NT2/D1 (cell line): ENCODE measurements around the gene LY86.

Source experiments
- DNase-seq: peaks from one replicate; pipeline ENCODE4 v3.0.0-alpha.2; 2011; ENCODE audit warnings: low read depth, low spot score
- H3K27me3 ChIP-seq: 2 replicates; pipeline ENCODE4 v1.6.0; 2011; ENCODE audit warnings: mild to moderate bottlenecking; ENCODE audit not compliant: insufficient read length, insufficient read depth
- H3K36me3 ChIP-seq: 2 replicates; pipeline ENCODE4 v1.6.1; 2011; ENCODE audit warnings: mild to moderate bottlenecking, low read length, mixed read lengths; ENCODE audit not compliant: insufficient read depth, insufficient read length
- H3K4me1 ChIP-seq: 2 replicates; pipeline ENCODE4 v1.5.1; 2011; ENCODE audit not compliant: insufficient read depth, insufficient read length
- H3K4me3 ChIP-seq: 2 replicates; pipeline ENCODE4 v1.5.1; 2011; ENCODE audit warnings: low read depth; ENCODE audit not compliant: insufficient read length
- H3K9ac ChIP-seq: 2 replicates; pipeline ENCODE4 v1.6.0; 2011; ENCODE audit warnings: low read depth; ENCODE audit not compliant: insufficient read length
- H3K9me3 ChIP-seq: 2 replicates; pipeline ENCODE4 v1.5.1; 2011; ENCODE audit warnings: mild to moderate bottlenecking, low read length; ENCODE audit not compliant: insufficient read depth
- SUZ12 ChIP-seq: IDR thresholded peaks from 2 replicates; pipeline ENCODE4 v1.6.1; 2011; ENCODE audit not compliant: insufficient read length, insufficient read depth; ENCODE audit errors: extremely low read depth
- YY1 ChIP-seq: IDR thresholded peaks from 2 replicates; pipeline ENCODE4 v1.6.1; 2011; ENCODE audit not compliant: insufficient read length, insufficient read depth
- ZNF274 ChIP-seq: IDR thresholded peaks from 2 replicates; pipeline ENCODE4 v1.6.1; 2011; ENCODE audit warnings: mild to moderate bottlenecking, low read depth, low read length

The LY86 gene

GRCh38 chr6:6588064-6588923 is at the start of gene LY86:
LY86 (plus strand) TSS chr6:6588720; CDS start chr6:6588735, 15 bp downstream.
- DNase-seq = no peak
- Histone ChIP-seq H3K27me3 (no peaks in the 10 kb centered on the region), H3K4me1 (no peaks in the 10 kb centered on the region), H3K9me3 (no peaks in the 10 kb centered on the region), H3K9ac (no peak within 1 kb of the TSS), H3K4me3 (no peak within 1 kb of the TSS), H3K36me3 (no peaks in the 10 kb centered on the region)
- TF ChIP-seq ZNF274 (no peak), SUZ12 (no peak), YY1 (no peak)

- no peaks in the 10 kb centered on the region for H3K27me3 ChIP-seq
- H3K4me1 ChIP-seq = no peaks in the 10 kb centered on the region
- no peak for TF ChIP-seq ZNF274
- TF ChIP-seq SUZ12 = no peak
- TF ChIP-seq YY1 = no peak
- H3K9ac ChIP-seq = no peak overlapping the region
- H3K4me3 ChIP-seq = no peak overlapping the region
- no peaks in the 10 kb centered on the region; the same call in 1 of the 2 replicates for H3K9me3 ChIP-seq
- H3K36me3 ChIP-seq = no peaks in the 10 kb centered on the region
- DNase-seq = no peak
Measured at GRCh38 chr6:6539036-6539435, 49.5 kb upstream of the LY86 start.

DNA sequence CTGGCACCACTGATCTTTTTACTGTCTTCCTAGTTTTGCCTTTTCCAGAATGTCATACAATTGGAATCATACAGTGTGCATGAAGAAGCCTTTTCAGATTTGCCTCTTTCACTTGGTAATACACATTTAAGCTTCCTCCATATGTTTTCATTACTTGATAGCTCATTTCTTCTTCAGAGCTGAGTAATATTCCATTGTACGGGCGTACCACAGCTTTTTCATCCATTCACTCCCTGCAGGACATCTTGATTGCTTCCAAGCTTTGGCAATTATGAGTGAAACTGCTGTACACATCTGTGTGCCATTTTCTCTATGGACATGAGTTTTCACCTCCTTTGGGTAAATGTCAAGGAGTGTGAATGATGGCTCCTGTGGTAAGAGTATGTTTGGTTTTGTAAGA is 46.2 kb upstream of the LY86 start:
- Histone ChIP-seq H3K27me3 (peaks cover 16% of the 10 kb centered on the region), H3K9ac (no peak overlapping the region), H3K4me3 (no peak overlapping the region), H3K4me1 (peaks cover under 1% of the 10 kb centered on the region), H3K9me3 (no peaks in the 10 kb centered on the region; the same call in 1 of the 2 replicates), H3K36me3 (no peaks in the 10 kb centered on the region)
- DNase-seq = no peak
- TF ChIP-seq SUZ12 (no peak), ZNF274 (no peak), YY1 (no peak)

DNA sequence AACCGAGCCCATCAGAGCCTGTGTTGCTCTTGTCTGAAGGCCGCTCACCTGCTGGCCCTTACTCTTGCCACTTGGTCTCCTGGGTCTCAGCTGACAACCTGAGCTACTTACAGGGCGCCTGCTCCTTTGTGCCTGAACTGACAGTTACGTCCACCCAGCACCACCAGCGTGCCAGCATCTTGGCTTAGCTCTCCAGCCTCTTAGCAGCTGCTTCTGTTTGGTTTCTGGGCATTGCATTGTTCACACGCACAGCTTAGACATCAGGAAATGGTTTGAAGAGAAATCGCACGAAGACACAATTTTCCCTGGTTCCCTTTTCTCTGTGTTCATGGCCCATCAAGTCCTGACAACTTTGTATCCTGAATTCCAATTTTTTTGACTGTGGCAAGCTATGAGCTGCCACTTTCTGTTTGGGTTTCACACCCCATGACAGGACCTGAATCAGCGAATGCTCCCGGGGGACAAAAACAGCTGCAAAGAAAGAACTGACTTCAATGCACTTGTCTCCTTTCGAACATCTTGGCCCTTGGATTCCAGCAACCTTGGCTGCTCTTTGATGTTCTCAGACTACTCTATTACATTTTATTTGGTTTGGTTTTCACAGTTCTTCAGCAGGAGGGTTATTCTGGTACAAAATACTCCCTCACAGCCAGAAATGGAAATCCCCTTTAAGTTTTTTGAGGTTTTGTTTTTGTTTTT is 45.2 kb upstream of the LY86 start:
- Histone ChIP-seq H3K27me3 (peaks cover 16% of the 10 kb centered on the region), H3K36me3 (no peaks in the 10 kb centered on the region), H3K9me3 (no peaks in the 10 kb centered on the region; the same call in 1 of the 2 replicates), H3K4me1 (peaks cover 2% of the 10 kb centered on the region), H3K9ac (no peak overlapping the region), H3K4me3 (no peak overlapping the region)
- no peak for DNase-seq
- TF ChIP-seq YY1 (no peak), ZNF274 (no peak), SUZ12 (no peak)

GRCh38 chr6:6545616-6546317 is 42.8 kb upstream of the LY86 start:
- H3K9ac ChIP-seq = peak overlapping the region; percentile 72
- no peak for DNase-seq
- no peaks in the 10 kb centered on the region for H3K36me3 ChIP-seq
- H3K4me3 ChIP-seq = peak overlapping the region; percentile 56
- H3K9me3 ChIP-seq = no peaks in the 10 kb centered on the region; the same call in 1 of the 2 replicates
- peaks cover 2% of the 10 kb centered on the region for H3K4me1 ChIP-seq
- peaks cover 16% of the 10 kb centered on the region for H3K27me3 ChIP-seq
- TF ChIP-seq YY1 (no peak), ZNF274 (no peak), SUZ12 (no peak)

GRCh38 chr6:6546318-6547109 is 42.0 kb upstream of the LY86 start:
- Histone ChIP-seq H3K36me3 (no peaks in the 10 kb centered on the region), H3K4me3 (peak overlapping the region; percentile 56), H3K4me1 (peaks cover 2% of the 10 kb centered on the region), H3K9ac (peak overlapping the region; percentile 72), H3K27me3 (peaks cover 16% of the 10 kb centered on the region), H3K9me3 (no peaks in the 10 kb centered on the region; the same call in 1 of the 2 replicates)
- no peak for TF ChIP-seq ZNF274
- no peak for TF ChIP-seq YY1
- TF ChIP-seq SUZ12 = no peak
- peak; percentile 30 for DNase-seq
